Measurements from ENCODE around the gene STXBP6. TPM values are rescaled to one million over a fixed set of nuclear protein-coding genes. Genes with fewer than 3 reads are reported as not detected.

Gene STXBP6
- total RNA-seq, 4 donors from 2014 or later = 10.7 to 62.8 (median 55.9) TPM

GRCh38 chr14:24894583-24895242 is 155.2 kb downstream of the STXBP6 start:
- Histone ChIP-seq H3K36me3 (no peaks in the 10 kb centered on the region), H3K27me3 (no peaks in the 10 kb centered on the region), H3K27ac (no peak overlapping the region), H3K4me1 (no peaks in the 10 kb centered on the region), H3K9me3 (peaks cover 0 to 6% (median 0%) of the 10 kb centered on the region in 4 donors), H3K4me3 (no peak overlapping the region)
- DNase-seq = no peak
- TF ChIP-seq, protein P1, sequence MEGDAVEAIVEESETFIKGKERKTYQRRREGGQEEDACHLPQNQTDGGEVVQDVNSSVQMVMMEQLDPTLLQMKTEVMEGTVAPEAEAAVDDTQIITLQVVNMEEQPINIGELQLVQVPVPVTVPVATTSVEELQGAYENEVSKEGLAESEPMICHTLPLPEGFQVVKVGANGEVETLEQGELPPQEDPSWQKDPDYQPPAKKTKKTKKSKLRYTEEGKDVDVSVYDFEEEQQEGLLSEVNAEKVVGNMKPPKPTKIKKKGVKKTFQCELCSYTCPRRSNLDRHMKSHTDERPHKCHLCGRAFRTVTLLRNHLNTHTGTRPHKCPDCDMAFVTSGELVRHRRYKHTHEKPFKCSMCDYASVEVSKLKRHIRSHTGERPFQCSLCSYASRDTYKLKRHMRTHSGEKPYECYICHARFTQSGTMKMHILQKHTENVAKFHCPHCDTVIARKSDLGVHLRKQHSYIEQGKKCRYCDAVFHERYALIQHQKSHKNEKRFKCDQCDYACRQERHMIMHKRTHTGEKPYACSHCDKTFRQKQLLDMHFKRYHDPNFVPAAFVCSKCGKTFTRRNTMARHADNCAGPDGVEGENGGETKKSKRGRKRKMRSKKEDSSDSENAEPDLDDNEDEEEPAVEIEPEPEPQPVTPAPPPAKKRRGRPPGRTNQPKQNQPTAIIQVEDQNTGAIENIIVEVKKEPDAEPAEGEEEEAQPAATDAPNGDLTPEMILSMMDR (IDR thresholded peaks at IDR 0.05) = no peak
- TF ChIP-seq POLR2A (IDR thresholded peaks at IDR 0.05) = no peak

GRCh38 chr14:24892497-24893051 is 157.4 kb downstream of the STXBP6 start:
- Histone ChIP-seq H3K4me3 (no peak overlapping the region), H3K27me3 (no peaks in the 10 kb centered on the region), H3K36me3 (no peaks in the 10 kb centered on the region), H3K9me3 (peaks cover 0 to 6% (median 0%) of the 10 kb centered on the region in 4 donors), H3K27ac (no peak overlapping the region), H3K4me1 (no peaks in the 10 kb centered on the region)
- TF ChIP-seq, protein P1 (IDR thresholded peaks at IDR 0.05) = no peak
- no peak for DNase-seq

- Histone ChIP-seq H3K4me3 (no peak overlapping the region), H3K27me3 (no peaks in the 10 kb centered on the region), H3K36me3 (no peaks in the 10 kb centered on the region), H3K27ac (no peak overlapping the region), H3K4me1 (no peaks in the 10 kb centered on the region), H3K9me3 (peaks cover 0 to 6% (median 0%) of the 10 kb centered on the region in 4 donors)
- DNase-seq = no peak
- TF ChIP-seq POLR2A (IDR thresholded peaks at IDR 0.05) = no peak
- TF ChIP-seq, protein P1 (IDR thresholded peaks at IDR 0.05) = no peak
These were observed 157.9 kb downstream of the STXBP6 start for GRCh38 chr14:24891987-24892496.

DNA sequence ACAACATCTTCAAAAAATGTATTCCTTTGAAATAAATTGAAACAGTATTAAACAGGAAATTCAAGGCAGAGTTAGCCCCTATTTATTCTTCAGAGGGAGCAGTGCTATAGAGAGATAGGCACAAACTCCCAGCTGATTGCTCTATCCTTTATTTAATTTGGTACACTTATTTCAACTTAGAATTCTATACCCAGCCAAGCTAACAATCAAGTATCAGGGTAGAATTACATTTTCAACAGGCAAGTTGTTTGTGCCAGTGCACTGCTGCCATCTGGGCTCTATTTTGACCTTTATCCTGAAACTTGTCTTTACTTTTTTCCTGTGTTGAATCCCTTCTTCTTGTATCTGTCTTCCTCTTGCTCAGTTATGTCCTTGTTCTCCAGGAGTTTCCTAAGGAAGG is 159.2 kb downstream of the STXBP6 start:
- Histone ChIP-seq H3K27me3 (no peaks in the 10 kb centered on the region), H3K36me3 (no peaks in the 10 kb centered on the region), H3K9me3 (peaks cover 0 to 6% (median 0%) of the 10 kb centered on the region in 4 donors), H3K4me3 (no peak overlapping the region), H3K4me1 (no peaks in the 10 kb centered on the region), H3K27ac (no peak overlapping the region)
- DNase-seq = no peak
- no peak for TF ChIP-seq POLR2A (IDR thresholded peaks at IDR 0.05)
- TF ChIP-seq, protein P1 (IDR thresholded peaks at IDR 0.05) = no peak

DNA sequence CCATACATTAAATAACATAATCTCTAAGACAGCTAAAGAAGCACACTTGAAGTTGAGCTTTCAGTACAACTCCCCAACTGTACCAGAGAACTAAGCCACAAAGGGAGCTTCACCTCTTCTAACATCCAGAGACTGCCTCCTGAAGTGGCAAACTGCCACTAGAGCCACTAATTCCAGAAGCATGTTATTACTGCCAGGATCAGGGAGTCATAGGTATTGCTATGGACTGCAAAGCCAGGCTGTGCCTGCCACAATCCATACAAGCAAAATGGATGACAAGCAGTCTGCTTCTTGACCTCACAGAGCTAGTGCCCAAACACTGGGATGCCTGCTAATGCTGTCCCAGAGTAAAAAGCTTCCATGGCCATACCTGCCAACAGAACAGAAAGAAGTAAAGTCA is 160.1 kb downstream of the STXBP6 start:
- Histone ChIP-seq H3K9me3 (peaks cover 0 to 6% (median 0%) of the 10 kb centered on the region in 4 donors), H3K36me3 (no peaks in the 10 kb centered on the region), H3K27ac (no peak overlapping the region), H3K4me3 (no peak overlapping the region), H3K27me3 (no peaks in the 10 kb centered on the region), H3K4me1 (no peaks in the 10 kb centered on the region)
- DNase-seq = no peak
- no peak for TF ChIP-seq POLR2A (IDR thresholded peaks at IDR 0.05)
- TF ChIP-seq, protein P1 (IDR thresholded peaks at IDR 0.05) = no peak
